SK-N-SH treated with all-trans-retinoic acid at 6 μM for 48 hours (cell line): ENCODE results near the gene MICB.

Source experiments
- RARB ChIP-seq: fragments of 250-450 bp; sonication (Bioruptor Pico); IDR thresholded peaks from 2 replicates; pipeline ENCODE4 v1.8.0; 2021; ENCODE audit warnings: mild to moderate bottlenecking, moderate library complexity
- TOX ChIP-seq: fragments of 250-450 bp; sonication (Bioruptor Pico); IDR thresholded peaks from 2 replicates; pipeline ENCODE4 v1.8.0; 2021; ENCODE audit warnings: mild to moderate bottlenecking, moderate library complexity, borderline replicate concordance
- ZNF565 ChIP-seq: fragments of 450-650 bp; formaldehyde crosslinking; conservative IDR thresholded peaks from 2 replicates; pipeline ENCODE4 v1.5.0; 2020; ENCODE audit warnings: low read depth, mild to moderate bottlenecking, moderate library complexity
- TF ChIP-seq, protein P1 (sequence below): fragments of 250-450 bp; sonication (Bioruptor Pico); IDR thresholded peaks from 2 replicates; pipeline ENCODE4 v1.8.0; 2020; ENCODE audit warnings: mild to moderate bottlenecking, moderate library complexity, borderline replicate concordance

DNA sequence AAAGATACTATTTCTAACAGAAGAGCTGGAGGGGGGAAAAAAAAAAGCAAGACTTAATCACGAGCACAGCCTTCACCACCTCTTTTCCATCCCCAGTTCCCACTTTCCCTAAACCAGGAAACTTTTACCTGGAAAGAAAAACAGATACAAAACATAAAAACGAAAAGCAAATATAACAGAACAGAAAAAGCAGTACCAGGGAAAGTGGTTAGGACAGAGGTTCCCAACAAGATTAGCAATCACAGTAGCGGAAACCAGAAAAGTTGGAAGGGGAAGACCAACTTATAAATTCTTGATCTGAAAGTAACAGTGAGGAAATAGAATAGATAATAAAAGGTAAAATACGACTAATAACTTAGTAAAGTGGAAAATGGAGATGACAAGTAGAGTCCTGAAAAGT, 42.7 kb downstream of the MICB start:
- no peak for TF ChIP-seq RARB (CRISPR knock-in tag)
- TF ChIP-seq TOX, result no peak
- TF ChIP-seq, protein P1, sequence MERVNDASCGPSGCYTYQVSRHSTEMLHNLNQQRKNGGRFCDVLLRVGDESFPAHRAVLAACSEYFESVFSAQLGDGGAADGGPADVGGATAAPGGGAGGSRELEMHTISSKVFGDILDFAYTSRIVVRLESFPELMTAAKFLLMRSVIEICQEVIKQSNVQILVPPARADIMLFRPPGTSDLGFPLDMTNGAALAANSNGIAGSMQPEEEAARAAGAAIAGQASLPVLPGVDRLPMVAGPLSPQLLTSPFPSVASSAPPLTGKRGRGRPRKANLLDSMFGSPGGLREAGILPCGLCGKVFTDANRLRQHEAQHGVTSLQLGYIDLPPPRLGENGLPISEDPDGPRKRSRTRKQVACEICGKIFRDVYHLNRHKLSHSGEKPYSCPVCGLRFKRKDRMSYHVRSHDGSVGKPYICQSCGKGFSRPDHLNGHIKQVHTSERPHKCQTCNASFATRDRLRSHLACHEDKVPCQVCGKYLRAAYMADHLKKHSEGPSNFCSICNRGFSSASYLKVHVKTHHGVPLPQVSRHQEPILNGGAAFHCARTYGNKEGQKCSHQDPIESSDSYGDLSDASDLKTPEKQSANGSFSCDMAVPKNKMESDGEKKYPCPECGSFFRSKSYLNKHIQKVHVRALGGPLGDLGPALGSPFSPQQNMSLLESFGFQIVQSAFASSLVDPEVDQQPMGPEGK (CRISPR knock-in tag), result no peak
- TF ChIP-seq ZNF565 (CRISPR knock-in tag), result no peak
